Glomerular visceral epithelial cell (primary cell): ENCODE results near the gene OR51F1.
"Not testable (repeated sequence)": the region's sequence is repeated elsewhere in the genome, so short reads cannot be mapped to it uniquely, and the experiment has no call there.

Experiments
- DNase-seq: peaks from one replicate; pipeline ENCODE4 v3.0.0-alpha.2; 2016; ENCODE audit errors: extremely low spot score

The OR51F1 gene

DNA sequence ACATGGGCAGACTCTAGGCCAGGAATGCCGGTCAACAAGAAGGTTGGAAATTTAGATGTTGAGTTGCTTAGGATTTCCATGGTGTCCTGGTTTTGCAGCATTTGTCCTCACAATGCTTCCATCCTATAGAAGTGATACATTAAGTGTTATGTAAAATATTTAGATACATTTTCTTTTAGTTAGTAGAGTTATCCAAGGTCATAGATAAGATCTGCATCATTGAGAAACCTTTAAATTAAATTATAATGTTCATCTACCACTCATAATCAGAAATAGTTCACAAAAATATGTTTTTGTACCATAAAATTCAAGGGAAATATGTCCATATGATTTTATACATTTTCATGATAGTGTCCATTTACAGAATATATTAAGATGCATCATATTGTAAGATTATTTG lies at the start of gene OR51F1:
OR51F1 (minus strand) TSS at position 101 of the 400 bp plus-strand sequence; CDS start at position 101, 0 bp downstream.
- no peak for DNase-seq

GRCh38 chr11:4809246-4809645 lies 39.5 kb upstream of the OR51F1 start:
- no peak for DNase-seq

- DNase-seq, result no peak
Measured at GRCh38 chr11:4808476-4808875, 38.7 kb upstream of the OR51F1 start.

DNA sequence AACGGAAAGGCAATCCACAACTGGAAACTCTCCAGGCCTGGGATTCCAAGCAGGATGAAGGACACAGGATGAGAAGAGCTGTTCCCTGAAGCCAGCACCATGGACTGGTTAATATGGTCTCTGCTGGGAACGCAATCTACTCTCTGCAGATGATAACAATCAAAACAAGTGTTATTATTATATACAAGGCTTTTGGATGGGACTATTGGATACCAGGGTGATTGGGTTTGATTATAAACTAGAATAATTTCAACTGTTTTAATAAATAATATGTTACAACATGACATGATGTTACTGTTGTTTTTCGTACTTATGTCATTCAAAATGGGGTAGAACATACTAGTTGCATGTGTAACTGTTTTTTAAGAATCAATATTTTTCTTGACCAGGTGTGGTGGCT lies 34.5 kb upstream of the OR51F1 start, which contains the start of gene OR52R1:
OR52R1 (minus strand) TSS at position 101 of the 400 bp plus-strand sequence; CDS start at position 101, 0 bp downstream.
- DNase-seq, result no peak

GRCh38 chr11:4801316-4801715 lies 31.6 kb upstream of the OR51F1 start:
- not testable (repeated sequence) for DNase-seq

DNA sequence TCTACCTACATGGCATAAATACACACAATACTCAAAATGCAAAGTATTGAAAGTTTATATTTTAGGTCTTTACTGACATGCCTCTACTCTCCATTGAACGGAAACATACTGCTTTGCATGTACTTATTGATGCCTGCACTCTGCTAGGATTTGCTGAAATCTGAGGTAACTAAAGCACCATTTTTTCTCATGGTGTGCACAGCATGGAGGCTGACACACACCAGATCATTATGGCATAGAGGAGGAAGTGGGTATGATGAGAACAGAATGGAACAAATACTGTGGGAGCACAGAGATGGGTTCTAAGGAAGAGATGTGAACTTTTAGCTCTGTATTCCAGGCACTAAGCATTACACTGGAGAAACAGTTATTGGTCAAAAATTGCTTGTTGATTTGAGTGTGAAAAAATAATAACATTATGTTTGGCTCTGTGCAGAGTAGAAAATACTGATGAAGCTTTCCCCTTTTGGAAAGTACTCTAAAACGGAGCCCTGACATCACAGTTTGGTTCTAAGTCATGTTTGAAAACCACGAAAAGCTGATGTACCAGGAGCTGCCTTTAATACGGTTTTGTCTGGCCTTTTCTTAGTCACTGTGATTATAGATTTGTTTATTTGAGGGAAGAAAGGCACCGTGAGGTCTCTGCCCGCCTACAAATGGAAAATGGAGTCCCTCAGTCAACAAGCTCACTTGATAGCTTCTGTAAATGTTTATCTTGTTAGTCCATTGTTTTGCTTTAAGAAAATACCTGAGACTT lies 28.9 kb upstream of the OR51F1 start:
- DNase-seq, result no peak

DNA sequence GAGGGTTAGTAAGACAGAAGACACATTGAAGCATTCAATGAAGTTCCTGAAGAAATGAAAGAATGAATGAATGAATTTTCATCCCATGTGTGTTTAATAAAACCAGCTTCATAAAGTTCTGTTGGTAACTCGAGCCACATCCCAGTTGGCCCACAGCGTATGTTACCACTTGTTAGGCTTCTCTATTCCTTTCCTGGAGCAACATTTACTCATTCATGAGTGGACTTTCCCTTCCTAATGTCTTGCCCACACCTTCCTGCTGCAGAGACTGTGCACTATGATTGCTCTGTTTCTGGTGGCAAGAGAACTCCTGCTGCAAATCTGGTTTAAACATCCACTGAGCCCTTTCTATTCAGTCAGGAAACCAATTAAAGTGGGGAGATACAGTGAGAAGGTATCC lies 27.5 kb upstream of the OR51F1 start:
- DNase-seq, result no peak

DNA sequence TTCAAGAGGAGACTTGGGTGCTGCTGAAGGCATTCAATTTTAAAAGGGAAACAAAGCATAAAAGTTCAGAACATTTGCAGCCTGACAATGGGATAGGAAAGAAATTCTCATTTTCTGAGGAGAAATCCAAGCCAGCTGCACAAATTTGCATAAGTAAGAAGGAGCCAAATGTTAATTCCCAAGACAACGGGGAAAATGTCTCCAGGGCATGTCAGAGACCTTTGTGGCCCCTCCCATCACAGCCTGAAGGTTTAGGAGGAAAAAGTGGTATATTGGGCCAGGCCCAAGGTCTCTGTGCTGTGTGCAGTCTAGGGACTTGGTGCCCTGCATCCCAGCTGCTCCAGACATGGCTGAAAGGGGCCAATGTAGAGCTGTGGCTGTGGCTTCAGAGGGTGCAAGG lies 12.7 kb upstream of the OR51F1 start:
- DNase-seq, result no peak

DNA sequence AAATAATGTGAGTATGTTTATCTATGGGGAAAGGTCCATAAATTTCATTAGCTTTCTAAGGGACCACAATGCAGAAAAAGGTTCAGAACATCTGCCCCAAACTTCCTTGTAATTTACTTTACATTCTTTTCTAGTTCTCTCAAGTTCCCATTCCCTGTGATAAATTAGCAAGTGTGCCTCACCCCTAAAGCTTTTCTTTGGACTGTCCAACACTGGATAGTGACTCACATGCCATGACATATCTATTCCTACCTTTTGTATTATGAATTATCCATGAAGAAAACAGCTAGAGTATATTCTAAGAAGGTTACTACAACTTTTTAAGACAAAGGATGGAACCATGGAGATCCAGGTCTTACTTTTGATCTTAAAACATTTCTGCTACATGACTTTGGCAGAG lies 1.6 kb downstream of the OR51F1 start:
- no peak for DNase-seq

DNA sequence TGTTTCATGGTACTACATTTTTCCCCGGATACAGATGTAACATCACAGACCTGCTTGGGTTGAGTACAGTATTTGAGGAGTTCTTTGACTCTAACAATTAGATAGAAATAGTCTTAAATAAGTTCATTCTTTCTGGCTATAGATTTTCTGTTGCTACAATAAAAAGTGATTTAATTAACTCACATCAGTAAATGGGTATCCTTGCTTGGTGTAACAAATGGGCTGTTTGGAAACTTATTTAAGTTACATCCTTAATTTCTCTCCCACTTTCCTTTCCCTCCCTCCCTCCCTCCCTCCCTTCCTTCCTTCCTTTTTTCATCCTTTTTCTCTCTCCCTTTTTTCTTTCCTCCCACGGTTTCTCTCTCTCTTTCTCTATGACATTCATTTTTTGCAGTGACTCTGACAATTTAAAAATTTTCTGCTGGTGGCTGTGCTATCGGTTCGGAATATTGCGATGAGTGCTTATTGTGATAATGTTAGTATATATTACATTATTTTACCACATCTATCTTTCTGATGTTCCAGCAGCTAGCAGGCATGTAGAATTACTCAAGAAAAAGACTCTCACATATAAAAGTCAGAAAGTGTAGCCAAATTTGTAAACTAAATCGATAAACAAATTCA lies 3.2 kb downstream of the OR51F1 start:
- DNase-seq, result no peak

GRCh38 chr11:4763096-4763495 lies 6.6 kb downstream of the OR51F1 start:
- DNase-seq, result no peak

- no peak for DNase-seq
Measured at GRCh38 chr11:4751201-4751600, 18.5 kb downstream of the OR51F1 start.

DNA sequence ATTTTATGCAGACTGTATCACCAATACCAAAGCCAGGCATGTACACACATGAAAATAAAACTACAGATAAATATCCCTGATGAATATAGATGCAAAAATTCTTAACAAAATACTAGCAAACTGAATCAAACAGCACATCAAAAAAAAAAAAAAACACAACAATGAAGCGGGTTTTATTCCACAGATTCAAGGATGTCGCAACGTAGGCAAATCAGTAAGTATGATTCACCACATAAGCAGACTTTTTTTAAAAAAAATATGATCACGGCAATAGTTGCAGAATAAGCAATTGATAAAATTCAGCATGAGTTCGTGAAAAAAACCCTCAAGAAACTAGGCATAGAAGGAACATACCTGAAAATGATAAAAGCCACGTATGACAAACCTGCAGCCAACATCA lies 21.3 kb downstream of the OR51F1 start:
- no peak for DNase-seq

- DNase-seq, result no peak
Measured at GRCh38 chr11:4740735-4741134, 29.0 kb downstream of the OR51F1 start.

DNA sequence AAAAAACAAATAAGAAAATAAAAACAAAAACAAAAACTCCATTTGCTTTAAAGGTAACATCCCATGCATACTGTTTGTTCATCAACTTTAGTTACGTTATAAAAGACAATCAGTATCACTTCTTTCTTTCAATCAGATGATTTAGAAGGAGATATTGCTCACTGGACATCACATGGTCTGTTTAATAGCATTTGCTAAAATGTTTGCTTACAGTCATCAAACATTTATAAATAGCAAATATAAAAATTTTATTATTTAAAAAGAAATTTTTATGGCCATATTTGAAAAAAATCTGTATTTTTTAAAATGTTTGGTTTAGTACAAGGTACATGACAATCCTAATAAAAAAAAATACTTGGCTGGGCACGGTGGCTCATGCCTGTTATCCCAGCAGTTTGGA lies 42.6 kb downstream of the OR51F1 start:
- no peak for DNase-seq

DNA sequence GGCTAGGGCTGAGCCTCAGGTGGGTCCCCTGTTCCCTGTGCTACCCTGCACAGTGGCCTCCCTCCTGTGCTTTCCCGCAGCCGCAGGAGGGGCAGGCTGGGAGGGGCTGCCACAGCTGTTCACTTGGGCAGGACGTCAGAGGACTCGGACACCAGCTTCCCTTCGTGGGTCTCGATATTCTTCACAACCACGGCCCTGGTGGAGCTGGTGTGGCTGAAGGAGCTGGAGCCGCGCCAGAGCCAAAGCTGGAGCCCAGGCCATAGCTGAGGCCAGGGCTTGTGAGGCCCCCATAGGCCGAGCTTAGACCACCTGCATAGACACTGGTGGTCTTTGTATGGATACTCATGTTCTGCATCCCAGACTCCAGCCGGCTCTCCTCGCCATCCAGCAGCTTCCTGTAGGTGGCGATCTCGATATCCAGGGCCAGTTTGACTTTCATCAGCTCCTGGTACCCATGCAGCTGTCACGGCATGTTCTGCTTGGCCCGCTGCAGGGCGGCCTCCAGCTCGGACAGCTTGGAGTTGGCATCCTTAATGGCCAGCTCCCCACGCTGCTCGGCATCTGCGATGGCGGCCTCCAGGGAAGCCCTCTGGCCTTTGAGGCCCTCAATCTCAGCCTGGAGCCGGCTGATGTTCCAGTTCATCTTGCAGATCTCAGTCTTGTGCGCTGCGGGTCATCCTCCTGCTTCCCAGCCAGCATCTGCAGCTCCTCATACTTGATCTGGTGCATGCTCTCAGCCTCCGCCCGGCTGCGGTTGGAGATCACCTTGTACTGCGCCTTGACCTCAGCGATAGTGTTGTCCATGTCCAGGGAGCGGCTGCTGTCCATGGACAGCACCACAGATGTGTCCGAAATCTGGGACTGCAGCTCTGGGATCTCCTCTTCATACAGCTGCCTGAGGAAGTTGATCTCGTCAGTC lies 46.9 kb downstream of the OR51F1 start:
- not testable (repeated sequence) for DNase-seq
